DND-41 (cell line): ENCODE measurements around the gene SLC25A36.

Source experiments
- EZH2 ChIP-seq: IDR thresholded peaks from 3 replicates; pipeline ENCODE4 v1.6.1; 2012; ENCODE audit warnings: borderline replicate concordance, low read depth, mild to moderate bottlenecking, moderate library complexity, low read length, inconsistent platforms; ENCODE audit not compliant: severe bottlenecking
- TF ChIP-seq, protein P1 (sequence below): IDR thresholded peaks from 2 replicates; pipeline ENCODE4 v1.5.1; 2012; ENCODE audit warnings: borderline replicate concordance, low read length, moderate library complexity, mild to moderate bottlenecking; ENCODE audit not compliant: poor library complexity, severe bottlenecking; ENCODE audit errors: extremely low read depth

DNA sequence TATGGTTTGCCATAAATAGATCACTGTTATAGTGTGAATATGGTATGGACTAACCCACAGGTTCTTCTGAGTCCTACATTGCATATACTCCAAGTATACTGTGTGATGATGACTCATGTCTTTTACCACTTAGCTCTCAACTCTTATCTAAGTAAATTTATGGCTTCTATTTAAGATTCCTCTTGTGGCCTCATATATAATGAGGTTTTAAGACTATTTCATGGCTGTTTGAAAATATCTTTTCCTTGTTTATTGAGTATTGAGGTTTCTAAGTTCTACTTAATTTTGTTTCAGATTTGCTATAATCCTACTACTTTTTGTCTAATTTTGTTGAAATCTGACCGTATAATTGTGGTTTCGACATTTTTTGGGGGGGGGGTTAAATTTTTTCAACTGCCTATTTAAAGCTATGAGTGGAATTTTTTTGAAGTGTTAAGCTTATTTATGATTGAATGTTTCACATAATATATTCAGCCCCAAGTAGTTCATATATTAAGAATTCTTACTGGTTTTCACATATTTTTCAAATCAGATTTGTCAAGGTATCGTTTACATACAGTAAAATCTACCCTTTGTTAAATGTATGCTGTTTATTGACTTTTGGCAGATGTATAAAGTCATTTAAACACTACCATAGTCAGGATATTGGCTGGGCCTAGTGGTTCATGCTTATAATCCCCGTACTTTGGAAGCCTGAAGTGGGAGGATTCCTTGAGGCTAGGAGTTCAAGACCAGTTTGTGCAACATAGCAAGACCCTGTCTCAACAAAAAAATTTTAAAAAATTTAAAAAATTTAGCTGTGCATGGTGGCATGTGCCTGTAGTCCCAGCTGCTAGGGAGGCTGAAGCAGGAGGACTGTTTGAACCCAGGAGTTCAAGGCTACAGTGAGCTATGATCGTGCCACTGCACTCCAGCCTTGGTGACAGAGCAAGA lies 11.7 kb downstream of the SLC25A36 start:
- TF ChIP-seq, protein P1, sequence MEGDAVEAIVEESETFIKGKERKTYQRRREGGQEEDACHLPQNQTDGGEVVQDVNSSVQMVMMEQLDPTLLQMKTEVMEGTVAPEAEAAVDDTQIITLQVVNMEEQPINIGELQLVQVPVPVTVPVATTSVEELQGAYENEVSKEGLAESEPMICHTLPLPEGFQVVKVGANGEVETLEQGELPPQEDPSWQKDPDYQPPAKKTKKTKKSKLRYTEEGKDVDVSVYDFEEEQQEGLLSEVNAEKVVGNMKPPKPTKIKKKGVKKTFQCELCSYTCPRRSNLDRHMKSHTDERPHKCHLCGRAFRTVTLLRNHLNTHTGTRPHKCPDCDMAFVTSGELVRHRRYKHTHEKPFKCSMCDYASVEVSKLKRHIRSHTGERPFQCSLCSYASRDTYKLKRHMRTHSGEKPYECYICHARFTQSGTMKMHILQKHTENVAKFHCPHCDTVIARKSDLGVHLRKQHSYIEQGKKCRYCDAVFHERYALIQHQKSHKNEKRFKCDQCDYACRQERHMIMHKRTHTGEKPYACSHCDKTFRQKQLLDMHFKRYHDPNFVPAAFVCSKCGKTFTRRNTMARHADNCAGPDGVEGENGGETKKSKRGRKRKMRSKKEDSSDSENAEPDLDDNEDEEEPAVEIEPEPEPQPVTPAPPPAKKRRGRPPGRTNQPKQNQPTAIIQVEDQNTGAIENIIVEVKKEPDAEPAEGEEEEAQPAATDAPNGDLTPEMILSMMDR: no peak
- TF ChIP-seq EZH2: no peak
